Progenitor cell of endocrine pancreas (in vitro differentiated cells): Measurements from ENCODE around the gene NPFF. TPM values are rescaled to one million over a fixed set of nuclear protein-coding genes. Genes with fewer than 3 reads are reported as not detected.

Experiments
- DNase-seq: peaks from one replicate; pipeline ENCODE4 v3.0.0; 2021; ENCODE audit warnings: low spot score; ENCODE audit not compliant: unreplicated experiment
- H3K27ac Mint-ChIP-seq: 2 replicates; pipeline ENCODE4 v1.8.0; 2021; ENCODE audit warnings: mild to moderate bottlenecking, moderate library complexity, mixed read lengths
- H3K27me3 Mint-ChIP-seq: 2 replicates; pipeline ENCODE4 v1.8.0; 2021; ENCODE audit warnings: mixed read lengths
- H3K36me3 Mint-ChIP-seq: 2 replicates; pipeline ENCODE4 v1.8.0; 2022; ENCODE audit warnings: mixed read lengths; ENCODE audit not compliant: insufficient read depth
- H3K4me1 Mint-ChIP-seq: 2 replicates; pipeline ENCODE4 v1.8.0; 2021; ENCODE audit warnings: low read depth, mixed read lengths
- H3K4me3 Mint-ChIP-seq: 2 replicates; pipeline ENCODE4 v1.8.0; 2021; ENCODE audit warnings: low read depth, mild to moderate bottlenecking, moderate library complexity, mixed read lengths
- H3K9me3 Mint-ChIP-seq: 2 replicates; pipeline ENCODE4 v1.8.0; 2021; ENCODE audit warnings: low read depth, mixed read lengths
- total RNA-seq: library from RNA; stranded (reverse); gene quantifications from 2 replicates; pipeline ENCODE4 v1.2.1, GENCODE V29; 2021
- TF ChIP-seq, protein P1 (sequence below): fragments of 200-600 bp; sonication (generic); IDR thresholded peaks from one replicate; pipeline ENCODE4 v1.5.0; 2021; ENCODE audit warnings: antibody characterized with exemption, mild to moderate bottlenecking; ENCODE audit not compliant: unreplicated experiment

The NPFF gene
- total RNA-seq, 1 donor from 2014 or later, result not detected

GRCh38 chr12:53543539-53543938 lies 36.3 kb upstream of the NPFF start:
- Mint-ChIP-seq H3K9me3 (no peaks in the 10 kb centered on the region), H3K27ac (peak overlapping the region; percentile 69), H3K27me3 (no peaks in the 10 kb centered on the region), H3K36me3 (peaks cover 10% of the 10 kb centered on the region), H3K4me3 (no peak overlapping the region), H3K4me1 (peaks cover 3% of the 10 kb centered on the region)
- TF ChIP-seq, protein P1, sequence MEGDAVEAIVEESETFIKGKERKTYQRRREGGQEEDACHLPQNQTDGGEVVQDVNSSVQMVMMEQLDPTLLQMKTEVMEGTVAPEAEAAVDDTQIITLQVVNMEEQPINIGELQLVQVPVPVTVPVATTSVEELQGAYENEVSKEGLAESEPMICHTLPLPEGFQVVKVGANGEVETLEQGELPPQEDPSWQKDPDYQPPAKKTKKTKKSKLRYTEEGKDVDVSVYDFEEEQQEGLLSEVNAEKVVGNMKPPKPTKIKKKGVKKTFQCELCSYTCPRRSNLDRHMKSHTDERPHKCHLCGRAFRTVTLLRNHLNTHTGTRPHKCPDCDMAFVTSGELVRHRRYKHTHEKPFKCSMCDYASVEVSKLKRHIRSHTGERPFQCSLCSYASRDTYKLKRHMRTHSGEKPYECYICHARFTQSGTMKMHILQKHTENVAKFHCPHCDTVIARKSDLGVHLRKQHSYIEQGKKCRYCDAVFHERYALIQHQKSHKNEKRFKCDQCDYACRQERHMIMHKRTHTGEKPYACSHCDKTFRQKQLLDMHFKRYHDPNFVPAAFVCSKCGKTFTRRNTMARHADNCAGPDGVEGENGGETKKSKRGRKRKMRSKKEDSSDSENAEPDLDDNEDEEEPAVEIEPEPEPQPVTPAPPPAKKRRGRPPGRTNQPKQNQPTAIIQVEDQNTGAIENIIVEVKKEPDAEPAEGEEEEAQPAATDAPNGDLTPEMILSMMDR, result peak; percentile 79
- DNase-seq, result no peak

DNA sequence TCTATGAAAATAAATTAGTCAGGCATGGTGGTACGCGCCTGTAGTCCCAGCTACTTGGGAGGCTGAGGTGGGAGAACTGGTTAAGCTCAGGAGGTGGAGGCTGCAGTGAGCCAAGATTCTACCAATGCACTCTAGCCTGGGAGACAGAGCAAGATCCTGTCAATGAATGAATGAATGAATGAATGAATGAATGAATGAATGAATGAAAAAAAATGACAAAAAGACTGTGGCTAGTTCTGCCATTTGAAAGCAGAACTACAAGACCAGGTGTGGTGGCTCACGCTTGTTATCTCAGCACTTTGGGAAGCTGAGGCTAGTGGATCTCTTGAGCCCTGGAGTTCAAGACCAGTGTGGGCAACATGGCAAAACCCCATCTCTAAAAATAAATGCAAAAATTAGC lies 32.2 kb upstream of the NPFF start:
- peaks cover 20% of the 10 kb centered on the region for H3K36me3 Mint-ChIP-seq
- no peaks in the 10 kb centered on the region for H3K27me3 Mint-ChIP-seq
- H3K4me3 Mint-ChIP-seq, result no peak overlapping the region

DNA sequence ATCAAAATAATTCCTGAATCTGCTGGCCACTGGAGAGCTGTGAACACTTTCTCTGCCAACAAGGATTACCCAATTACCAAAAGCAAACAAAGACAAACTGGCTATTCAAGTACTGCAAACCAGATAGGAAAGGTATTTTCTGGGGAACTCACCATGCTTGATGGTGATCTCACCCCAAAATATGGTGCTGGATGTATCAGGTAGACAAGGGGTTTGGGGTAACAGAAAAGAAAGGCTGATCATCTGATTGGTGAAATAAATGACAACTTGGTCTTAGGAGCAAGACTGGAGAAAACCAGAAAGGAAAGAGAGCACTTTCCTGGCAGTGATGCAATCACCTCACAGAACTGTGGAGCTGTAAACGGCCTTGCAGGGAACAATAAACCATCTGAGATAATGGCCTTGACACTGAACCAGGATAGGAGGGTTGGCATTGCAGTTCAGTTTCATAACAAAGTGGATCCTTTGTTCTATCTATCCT lies 31.0 kb upstream of the NPFF start:
- TF ChIP-seq, protein P1, result no peak
- DNase-seq, result no peak
- H3K9me3 Mint-ChIP-seq, result no peaks in the 10 kb centered on the region
- H3K36me3 Mint-ChIP-seq, result peaks cover 23% of the 10 kb centered on the region
- H3K4me3 Mint-ChIP-seq, result no peak overlapping the region
- H3K27ac Mint-ChIP-seq, result peak overlapping the region; percentile 90
- H3K4me1 Mint-ChIP-seq, result peaks cover 10% of the 10 kb centered on the region
- no peaks in the 10 kb centered on the region for H3K27me3 Mint-ChIP-seq

More for the DNA sequence above, 32.2 kb upstream of the NPFF start:
- no peak for DNase-seq
- TF ChIP-seq, protein P1, result no peak
- Mint-ChIP-seq H3K4me1 (peaks cover 10% of the 10 kb centered on the region), H3K27ac (no peak overlapping the region), H3K9me3 (no peaks in the 10 kb centered on the region)

DNA sequence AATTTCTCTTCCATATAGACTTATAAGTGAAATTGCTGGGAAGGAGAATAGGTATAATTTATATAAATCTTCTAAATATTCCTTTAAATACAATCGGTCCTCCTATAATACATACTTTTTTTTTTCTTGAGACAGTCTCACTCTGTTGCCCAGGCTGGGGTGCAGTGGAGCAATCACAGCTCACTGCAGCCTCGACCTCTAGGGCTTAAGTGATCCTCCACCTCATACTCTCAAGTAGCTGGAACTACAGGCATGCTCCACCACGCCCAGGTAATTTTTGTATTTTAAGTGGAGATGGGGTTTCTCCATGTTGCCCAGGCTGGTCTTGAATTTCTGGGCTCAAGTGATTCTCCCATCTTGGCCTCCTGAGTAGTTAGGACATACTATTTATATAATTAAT lies 29.7 kb upstream of the NPFF start:
- TF ChIP-seq, protein P1, result no peak
- no peaks in the 10 kb centered on the region for H3K9me3 Mint-ChIP-seq
- H3K27ac Mint-ChIP-seq, result no peak overlapping the region
- DNase-seq, result no peak
- no peak overlapping the region for H3K4me3 Mint-ChIP-seq
- no peaks in the 10 kb centered on the region for H3K27me3 Mint-ChIP-seq
- peaks cover 25% of the 10 kb centered on the region for H3K36me3 Mint-ChIP-seq
- peaks cover 10% of the 10 kb centered on the region for H3K4me1 Mint-ChIP-seq

GRCh38 chr12:53533471-53533870 lies 26.2 kb upstream of the NPFF start:
- H3K9me3 Mint-ChIP-seq, result no peaks in the 10 kb centered on the region
- peaks cover 6% of the 10 kb centered on the region for H3K4me1 Mint-ChIP-seq
- peaks cover 24% of the 10 kb centered on the region for H3K36me3 Mint-ChIP-seq
- no peak overlapping the region for H3K4me3 Mint-ChIP-seq
- TF ChIP-seq, protein P1, result no peak
- DNase-seq, result no peak
- H3K27me3 Mint-ChIP-seq, result no peaks in the 10 kb centered on the region
- no peak overlapping the region for H3K27ac Mint-ChIP-seq
